Chondrocyte (in vitro differentiated cells): ENCODE results near the gene TMEM170A. TPM values are rescaled to one million over a fixed set of nuclear protein-coding genes. Genes with fewer than 3 reads are reported as not detected.

Source experiments
- DNase-seq: peaks from one replicate; pipeline ENCODE4 v3.0.0; 2021; ENCODE audit warnings: mixed read lengths, low spot score
- H3K27ac Mint-ChIP-seq: one replicate; pipeline ENCODE4 v1.8.0; 2021; ENCODE audit warnings: mild to moderate bottlenecking, moderate library complexity, mixed read lengths; ENCODE audit not compliant: unreplicated experiment
- H3K27me3 Mint-ChIP-seq: 2 replicates; pipeline ENCODE4 v1.8.0; 2021; ENCODE audit warnings: low read depth, mixed read lengths
- H3K36me3 Mint-ChIP-seq: 2 replicates; pipeline ENCODE4 v1.8.0; 2021; ENCODE audit warnings: low read depth, mixed read lengths
- H3K4me1 Mint-ChIP-seq: 2 replicates; pipeline ENCODE4 v1.8.0; 2021; ENCODE audit warnings: low read depth, mild to moderate bottlenecking, mixed read lengths
- H3K4me3 Mint-ChIP-seq: one replicate; pipeline ENCODE4 v1.8.0; 2021; ENCODE audit warnings: mild to moderate bottlenecking, moderate library complexity, mixed read lengths; ENCODE audit not compliant: unreplicated experiment
- H3K9me3 Mint-ChIP-seq: 2 replicates; pipeline ENCODE4 v1.8.0; 2021; ENCODE audit warnings: low read depth, mixed read lengths
- CTCF ChIP-seq: fragments of 200-600 bp; sonication (generic); IDR thresholded peaks from 2 replicates; pipeline ENCODE4 v1.5.0; 2021; ENCODE audit warnings: antibody characterized with exemption, mild to moderate bottlenecking, moderate library complexity
- total RNA-seq: library from RNA; stranded (reverse); gene quantifications from 3 replicates; pipeline ENCODE4 v1.2.1, GENCODE V29; 2021

Gene TMEM170A
- total RNA-seq, 1 donor from 2014 or later, result 13.4 TPM

GRCh38 chr16:75478480-75479345 is 14.2 kb upstream of the TMEM170A start:
- Mint-ChIP-seq H3K36me3 (peaks cover 2% of the 10 kb centered on the region), H3K4me1 (no peaks in the 10 kb centered on the region), H3K27ac (no peak overlapping the region), H3K9me3 (no peaks in the 10 kb centered on the region), H3K27me3 (no peaks in the 10 kb centered on the region), H3K4me3 (no peak overlapping the region)
- no peak for DNase-seq
- TF ChIP-seq CTCF, result no peak

- H3K4me1 Mint-ChIP-seq, result no peaks in the 10 kb centered on the region
- H3K4me3 Mint-ChIP-seq, result no peak overlapping the region
- DNase-seq, result no peak
- H3K36me3 Mint-ChIP-seq, result peaks cover 2% of the 10 kb centered on the region
- no peaks in the 10 kb centered on the region for H3K9me3 Mint-ChIP-seq
- TF ChIP-seq CTCF, result no peak
- H3K27ac Mint-ChIP-seq, result no peak overlapping the region
- H3K27me3 Mint-ChIP-seq, result no peaks in the 10 kb centered on the region
Measured at GRCh38 chr16:75477680-75478473, 13.4 kb upstream of the TMEM170A start.

GRCh38 chr16:75476817-75477216 is 12.3 kb upstream of the TMEM170A start:
- Mint-ChIP-seq H3K27me3 (no peaks in the 10 kb centered on the region), H3K27ac (no peak overlapping the region), H3K4me3 (no peak overlapping the region), H3K9me3 (no peaks in the 10 kb centered on the region), H3K36me3 (peaks cover 2% of the 10 kb centered on the region), H3K4me1 (peaks cover under 1% of the 10 kb centered on the region)
- DNase-seq, result no peak
- no peak for TF ChIP-seq CTCF

- Mint-ChIP-seq H3K27me3 (no peaks in the 10 kb centered on the region), H3K9me3 (no peaks in the 10 kb centered on the region), H3K4me3 (no peak overlapping the region), H3K36me3 (peaks cover 2% of the 10 kb centered on the region), H3K4me1 (peaks cover 3% of the 10 kb centered on the region), H3K27ac (no peak overlapping the region)
- no peak for TF ChIP-seq CTCF
- DNase-seq, result no peak
Measured at GRCh38 chr16:75475420-75475847, 10.9 kb upstream of the TMEM170A start.
